HCT116 (cell line): ENCODE data around the gene UBA6. TPM values are rescaled to one million over a fixed set of nuclear protein-coding genes. Genes with fewer than 3 reads are reported as not detected.

ENCODE experiments used
- ATAC-seq: fragments of 200-7000 bp; cut with Tn5 transposase; 2 replicates; pipeline ENCODE4 v1.9.1; 2020; ENCODE audit warnings: mild to moderate bottlenecking, moderate library complexity
- BruUV-seq: library from RNA; stranded (reverse); fragments of 400-500 nt; replicated peaks from 2 replicates; lab custom pipeline; 2021; lab: Mats Ljungman, UMichigan
- CTCF ChIA-PET: fragments of 300-600 bp; sonication (Branson Sonifier 250); formaldehyde crosslinking; loops from one replicate; lab custom pipeline; 2021; ENCODE audit warnings: antibody characterized with exemption; lab: Charles Lee
- POLR2A ChIA-PET: fragments of 300-600, 350-600 bp; sonication (Branson Sonifier 250); formaldehyde crosslinking; loops from one replicate; lab custom pipeline; 2021; ENCODE audit warnings: antibody characterized with exemption; lab: Charles Lee
- RAD21 ChIA-PET, 2 experiments: fragments of 300-600 bp; sonication (Branson Sonifier 250); formaldehyde crosslinking; loops; one replicate each; lab custom pipeline; 2023; ENCODE audit warnings: low total read pairs in 2 of 2; ENCODE audit not compliant: uncharacterized antibody in 2 of 2, unreplicated experiment in 2 of 2, low non-redundant PET in 1 of 2; lab: Charles Lee
- DNase-seq: peaks from one replicate; pipeline ENCODE4 v3.0.0-alpha.2; 2010; ENCODE audit warnings: low read depth, low spot score
- H2AFZ ChIP-seq: fragments of 200-600 bp; shearing (Covaris generic), sonication (generic); 2 replicates; pipeline ENCODE4 v1.6.1; 2017; ENCODE audit warnings: low read depth, mixed run types, mixed read lengths, antibody characterized with exemption, low read length; ENCODE audit not compliant: poor library complexity, severe bottlenecking
- H3K27ac ChIP-seq: 2 replicates; pipeline ENCODE4 v1.5.1; 2012; ENCODE audit warnings: low read depth, low read length
- H3K27me3 ChIP-seq: fragments of 200-600 bp; sonication (generic); 2 replicates; pipeline ENCODE4 v1.6.1; 2016; ENCODE audit warnings: mixed run types, low read length, mixed read lengths; ENCODE audit not compliant: insufficient read depth
- H3K36me3 ChIP-seq, 2 experiments: fragments of 200-500 bp in 1 of 2; fragments of 200-600 bp in 1 of 2; sonication (Bioruptor generic) in 1 of 2; sonication (generic) in 1 of 2; 2 replicates each; pipeline versions ENCODE4 v1.5.1 to v1.6.1; 2014 to 2016; ENCODE audit warnings: low read length in 2 of 2, inconsistent platforms in 1 of 2, mixed read lengths in 1 of 2, mixed run types in 1 of 2; ENCODE audit not compliant: insufficient read depth in 2 of 2, control insufficient read depth in 1 of 2
- H3K4me1 ChIP-seq, 2 experiments: fragments of 200-600 bp in 1 of 2; sonication (generic) in 1 of 2; 2 replicates each; pipeline versions ENCODE4 v1.5.1 to v1.6.1; 2012 to 2017; ENCODE audit warnings: low read length in 2 of 2, inconsistent platforms in 1 of 2, mild to moderate bottlenecking in 1 of 2, mixed read lengths in 1 of 2, mixed run types in 1 of 2, moderate library complexity in 1 of 2; ENCODE audit not compliant: insufficient read depth in 2 of 2, control insufficient read depth in 1 of 2
- H3K4me2 ChIP-seq: fragments of 200-600 bp; sonication (generic); 2 replicates; pipeline ENCODE4 v1.6.1; 2017; ENCODE audit warnings: mixed run types, low read length, mixed read lengths
- H3K4me3 ChIP-seq, 2 experiments: fragments of 200-600 bp in 1 of 2; sonication (generic) in 1 of 2; replicated peaks in 1 of 2; 2 replicates each; pipeline ENCODE4 v1.5.1; 2011 to 2016; ENCODE audit warnings: low read length in 2 of 2, control low read depth in 1 of 2, low read depth in 1 of 2, mild to moderate bottlenecking in 1 of 2, mixed read lengths in 1 of 2, mixed run types in 1 of 2
- H3K79me2 ChIP-seq: fragments of 200-600 bp; sonication (generic); 2 replicates; pipeline ENCODE4 v1.6.1; 2017; ENCODE audit warnings: mild to moderate bottlenecking, mixed run types, low read length, moderate library complexity, mixed read lengths; ENCODE audit not compliant: insufficient read depth
- H3K9ac ChIP-seq: fragments of 200-600 bp; sonication (generic); 2 replicates; pipeline ENCODE4 v1.6.1; 2016; ENCODE audit warnings: low read length, mixed read lengths
- H3K9me2 ChIP-seq: fragments of 200-600 bp; sonication (generic), shearing (Covaris generic); 2 replicates; pipeline ENCODE4 v1.6.1; 2017; ENCODE audit warnings: mixed run types, mild to moderate bottlenecking, moderate library complexity; ENCODE audit not compliant: insufficient read depth
- H3K9me3 ChIP-seq, 2 experiments: fragments of 200-500 bp in 1 of 2; fragments of 200-600 bp in 1 of 2; sonication (Bioruptor generic) in 1 of 2; sonication (generic) in 1 of 2; 2 replicates each; pipeline ENCODE4 v1.6.1; 2014 to 2017; ENCODE audit warnings: low read length in 2 of 2, mixed read lengths in 2 of 2, inconsistent platforms in 1 of 2, low read depth in 1 of 2, mild to moderate bottlenecking in 1 of 2, mixed run types in 1 of 2, moderate library complexity in 1 of 2; ENCODE audit not compliant: control insufficient read depth in 1 of 2, insufficient read depth in 1 of 2
- H4K20me1 ChIP-seq: fragments of 200-600 bp; sonication (generic), shearing (Covaris generic); 2 replicates; pipeline ENCODE4 v1.6.1; 2017; ENCODE audit warnings: mixed run types, mild to moderate bottlenecking, moderate library complexity; ENCODE audit not compliant: insufficient read depth
- CEBPB ChIP-seq: IDR thresholded peaks from 2 replicates; pipeline ENCODE4 v1.6.1; 2012; ENCODE audit warnings: low read depth
- EGR1 ChIP-seq: IDR thresholded peaks from 2 replicates; pipeline ENCODE4 v1.6.1; 2012; ENCODE audit warnings: low read depth
- intact Hi-C: fragments of 100-400 bp; cut with micrococcal nuclease; formaldehyde crosslinking; loops from 2 replicates; pipeline ENCODE4 v1.10.0; 2022
- total RNA-seq: library from RNA; stranded (reverse); gene quantifications from one replicate; pipeline ENCODE4 v1.2.1, GENCODE V29; 2021; ENCODE audit not compliant: unreplicated experiment
- TF ChIP-seq, protein P1 (sequence below): IDR thresholded peaks from 2 replicates; pipeline ENCODE4 v1.6.1; 2012; ENCODE audit warnings: low read depth
- TF ChIP-seq, protein P2 (sequence below), 3 experiments: fragments of 200-600 bp in 1 of 3; sonication (generic) in 1 of 3; IDR thresholded peaks in 2 of 3; conservative IDR thresholded peaks in 1 of 3; 2 replicates each; pipeline ENCODE4 v1.5.1; 2012 to 2017; ENCODE audit warnings: low read depth in 2 of 3, low read length in 2 of 3, antibody characterized with exemption in 1 of 3, borderline replicate concordance in 1 of 3, control low read depth in 1 of 3, mild to moderate bottlenecking in 1 of 3, mixed read lengths in 1 of 3, mixed run types in 1 of 3, moderate library complexity in 1 of 3; ENCODE audit not compliant: insufficient read depth in 1 of 3

The UBA6 gene
- total RNA-seq, 1 experiment from 2014 or later: 98.9 TPM

DNA sequence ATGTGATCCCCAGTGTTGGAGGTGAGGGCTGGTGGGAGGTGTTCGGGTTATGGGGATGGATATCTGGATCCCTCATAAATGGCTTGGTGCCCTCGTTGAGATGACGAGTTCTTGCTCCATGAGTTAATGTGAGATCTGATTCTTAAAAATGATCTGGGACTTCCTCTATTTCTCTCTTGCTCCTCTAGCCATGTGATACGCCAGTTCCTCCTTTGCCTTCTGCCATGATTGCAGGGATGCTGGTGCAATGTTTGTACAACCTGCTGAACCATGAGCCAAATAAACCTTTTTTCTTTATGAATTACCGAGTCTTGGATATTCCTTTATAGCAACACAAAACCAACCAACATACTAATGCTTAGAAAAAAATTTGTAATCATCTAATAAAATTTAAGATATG is 85.8 kb downstream of the UBA6 start (continued):
- TF ChIP-seq, protein P1, sequence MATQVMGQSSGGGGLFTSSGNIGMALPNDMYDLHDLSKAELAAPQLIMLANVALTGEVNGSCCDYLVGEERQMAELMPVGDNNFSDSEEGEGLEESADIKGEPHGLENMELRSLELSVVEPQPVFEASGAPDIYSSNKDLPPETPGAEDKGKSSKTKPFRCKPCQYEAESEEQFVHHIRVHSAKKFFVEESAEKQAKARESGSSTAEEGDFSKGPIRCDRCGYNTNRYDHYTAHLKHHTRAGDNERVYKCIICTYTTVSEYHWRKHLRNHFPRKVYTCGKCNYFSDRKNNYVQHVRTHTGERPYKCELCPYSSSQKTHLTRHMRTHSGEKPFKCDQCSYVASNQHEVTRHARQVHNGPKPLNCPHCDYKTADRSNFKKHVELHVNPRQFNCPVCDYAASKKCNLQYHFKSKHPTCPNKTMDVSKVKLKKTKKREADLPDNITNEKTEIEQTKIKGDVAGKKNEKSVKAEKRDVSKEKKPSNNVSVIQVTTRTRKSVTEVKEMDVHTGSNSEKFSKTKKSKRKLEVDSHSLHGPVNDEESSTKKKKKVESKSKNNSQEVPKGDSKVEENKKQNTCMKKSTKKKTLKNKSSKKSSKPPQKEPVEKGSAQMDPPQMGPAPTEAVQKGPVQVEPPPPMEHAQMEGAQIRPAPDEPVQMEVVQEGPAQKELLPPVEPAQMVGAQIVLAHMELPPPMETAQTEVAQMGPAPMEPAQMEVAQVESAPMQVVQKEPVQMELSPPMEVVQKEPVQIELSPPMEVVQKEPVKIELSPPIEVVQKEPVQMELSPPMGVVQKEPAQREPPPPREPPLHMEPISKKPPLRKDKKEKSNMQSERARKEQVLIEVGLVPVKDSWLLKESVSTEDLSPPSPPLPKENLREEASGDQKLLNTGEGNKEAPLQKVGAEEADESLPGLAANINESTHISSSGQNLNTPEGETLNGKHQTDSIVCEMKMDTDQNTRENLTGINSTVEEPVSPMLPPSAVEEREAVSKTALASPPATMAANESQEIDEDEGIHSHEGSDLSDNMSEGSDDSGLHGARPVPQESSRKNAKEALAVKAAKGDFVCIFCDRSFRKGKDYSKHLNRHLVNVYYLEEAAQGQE: no peak

DNA sequence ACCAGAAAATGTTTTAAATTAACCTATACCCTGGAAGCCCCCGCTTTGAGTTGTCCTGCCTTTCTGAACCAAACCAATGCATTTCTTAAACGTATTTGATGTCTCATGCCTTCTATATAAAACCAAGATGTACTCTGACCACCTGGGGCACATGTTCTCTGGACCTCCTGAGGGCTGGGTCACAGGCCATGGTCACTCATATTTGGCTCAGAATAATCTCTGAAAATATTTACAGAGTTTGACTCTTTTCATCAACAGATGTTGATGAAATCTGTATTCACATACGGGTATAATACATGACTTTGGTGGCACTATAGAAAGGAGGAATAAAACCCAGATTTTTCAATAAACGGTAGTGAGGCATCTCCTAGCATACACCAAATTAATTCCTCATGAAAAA is 86.8 kb downstream of the UBA6 start:
- ChIA-PET CTCF (no interaction called here), RAD21 (no interaction called here), POLR2A (no interaction called here)
- Histone ChIP-seq H3K9me2 (no peaks in the 10 kb centered on the region), H3K27ac (no peak overlapping the region), H3K9ac (no peak overlapping the region), H2AFZ (no peak overlapping the region), H3K27me3 (no peaks in the 10 kb centered on the region), H3K4me2 (no peak overlapping the region), H3K79me2 (no peaks in the 10 kb centered on the region), H3K9me3 (no peaks in the 10 kb centered on the region), H3K4me3 (no peak overlapping the region), H4K20me1 (no peaks in the 10 kb centered on the region), H3K4me1 (no peaks in the 10 kb centered on the region), H3K36me3 (peaks cover 7 to 9% of the 10 kb centered on the region in 2 experiments; a peak in 3 of 4 replicates)
- ATAC-seq (no peak), DNase-seq (no peak)
- no TSS peak for BruUV-seq
- intact Hi-C loops: no loop called here
- TF ChIP-seq EGR1 (no peak), CEBPB (no peak)
- TF ChIP-seq, protein P2, sequence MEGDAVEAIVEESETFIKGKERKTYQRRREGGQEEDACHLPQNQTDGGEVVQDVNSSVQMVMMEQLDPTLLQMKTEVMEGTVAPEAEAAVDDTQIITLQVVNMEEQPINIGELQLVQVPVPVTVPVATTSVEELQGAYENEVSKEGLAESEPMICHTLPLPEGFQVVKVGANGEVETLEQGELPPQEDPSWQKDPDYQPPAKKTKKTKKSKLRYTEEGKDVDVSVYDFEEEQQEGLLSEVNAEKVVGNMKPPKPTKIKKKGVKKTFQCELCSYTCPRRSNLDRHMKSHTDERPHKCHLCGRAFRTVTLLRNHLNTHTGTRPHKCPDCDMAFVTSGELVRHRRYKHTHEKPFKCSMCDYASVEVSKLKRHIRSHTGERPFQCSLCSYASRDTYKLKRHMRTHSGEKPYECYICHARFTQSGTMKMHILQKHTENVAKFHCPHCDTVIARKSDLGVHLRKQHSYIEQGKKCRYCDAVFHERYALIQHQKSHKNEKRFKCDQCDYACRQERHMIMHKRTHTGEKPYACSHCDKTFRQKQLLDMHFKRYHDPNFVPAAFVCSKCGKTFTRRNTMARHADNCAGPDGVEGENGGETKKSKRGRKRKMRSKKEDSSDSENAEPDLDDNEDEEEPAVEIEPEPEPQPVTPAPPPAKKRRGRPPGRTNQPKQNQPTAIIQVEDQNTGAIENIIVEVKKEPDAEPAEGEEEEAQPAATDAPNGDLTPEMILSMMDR (IDR thresholded peaks at IDR 0.05 in 2 of 3, conservative IDR thresholded peaks at IDR 0.05 in 1 of 3; ENCODE audit: borderline replicate concordance in 1 of 3, insufficient read depth in 1 of 3, low read depth in 2 of 3, low read length in 2 of 3): no peak
